ENCODE results near the gene BMP8A.

GRCh38 chr1:39505289-39505688, 13.9 kb downstream of the BMP8A start:
- TF ChIP-seq CTCF (IDR thresholded peaks at IDR 0.05; ENCODE audit: low read length), result no peak
- no peak for TF ChIP-seq EZH2 (optimal IDR thresholded peaks at IDR 0.05; ENCODE audit: low read depth, low read length)
